GM19023 (cell line): ENCODE measurements around the gene THRA.

Experiments used
- ATAC-seq: cut with Tn5 transposase; IDR thresholded peaks from one replicate; pipeline ENCODE4 v1.9.1; 2021; ENCODE audit warnings: mild to moderate bottlenecking, moderate library complexity; ENCODE audit not compliant: unreplicated experiment

Gene THRA

DNA sequence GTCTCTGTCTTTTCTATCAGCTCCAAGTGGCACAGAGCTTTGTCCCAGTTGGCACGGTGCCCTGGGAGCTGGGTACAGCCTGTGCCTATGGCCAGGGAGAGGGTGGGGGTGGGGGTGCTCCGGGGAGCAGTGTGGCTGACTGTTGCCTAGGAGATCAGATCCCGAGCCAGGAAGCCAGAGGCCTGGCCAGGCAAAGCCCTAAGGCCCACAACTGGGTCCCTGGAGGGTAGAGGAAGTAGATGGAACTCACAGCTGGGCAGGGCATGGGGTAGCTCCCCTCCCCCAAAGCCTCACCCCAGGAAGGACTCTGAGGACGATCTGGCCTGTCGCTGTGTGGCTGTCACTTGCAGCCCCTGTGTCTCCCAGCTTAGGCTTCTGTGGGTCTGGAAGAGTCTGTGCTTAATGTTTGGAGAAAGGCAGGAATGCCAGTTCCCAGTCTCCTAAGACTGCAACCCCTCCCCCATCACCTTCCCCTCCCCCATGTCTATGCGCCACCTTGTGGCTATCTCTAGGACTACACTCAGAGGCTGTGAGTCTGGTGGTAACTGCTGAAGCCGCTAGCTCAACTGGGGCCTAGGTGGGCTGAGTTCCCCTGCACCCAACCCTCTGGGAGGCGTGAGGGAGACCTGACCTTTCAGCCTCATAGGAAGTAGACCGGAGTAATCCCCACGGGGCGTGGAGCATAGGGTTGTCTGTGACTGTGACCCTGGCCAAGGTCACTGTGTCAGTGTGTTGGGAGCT, 12.6 kb downstream of the THRA start:
- no peak for ATAC-seq

DNA sequence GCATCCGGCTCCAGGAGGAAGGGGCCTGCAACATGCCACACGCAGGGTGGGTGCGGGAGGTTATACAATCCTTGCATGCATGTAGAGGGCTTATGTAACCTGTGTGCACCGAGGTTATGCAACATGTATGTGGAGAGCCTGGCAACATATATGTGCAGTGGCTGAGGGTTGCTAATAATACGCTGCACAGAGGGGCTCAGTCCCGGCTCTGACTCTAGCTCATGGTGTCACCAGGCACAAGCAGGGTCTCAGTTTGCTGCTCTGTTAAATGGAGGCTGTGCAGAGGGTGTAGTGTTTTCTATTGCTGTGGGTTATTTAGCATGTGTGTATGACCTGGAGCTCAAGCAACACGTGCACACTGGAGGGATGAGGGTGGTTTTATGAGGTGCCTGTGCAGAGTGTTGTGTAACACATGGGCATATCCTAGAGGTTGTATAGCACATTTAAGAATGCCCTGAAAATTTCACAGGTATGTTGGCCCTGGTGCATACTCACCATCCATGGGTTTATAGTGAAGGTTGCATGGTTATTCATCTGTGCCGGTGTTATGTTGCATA, 13.3 kb downstream of the THRA start:
- no peak for ATAC-seq

DNA sequence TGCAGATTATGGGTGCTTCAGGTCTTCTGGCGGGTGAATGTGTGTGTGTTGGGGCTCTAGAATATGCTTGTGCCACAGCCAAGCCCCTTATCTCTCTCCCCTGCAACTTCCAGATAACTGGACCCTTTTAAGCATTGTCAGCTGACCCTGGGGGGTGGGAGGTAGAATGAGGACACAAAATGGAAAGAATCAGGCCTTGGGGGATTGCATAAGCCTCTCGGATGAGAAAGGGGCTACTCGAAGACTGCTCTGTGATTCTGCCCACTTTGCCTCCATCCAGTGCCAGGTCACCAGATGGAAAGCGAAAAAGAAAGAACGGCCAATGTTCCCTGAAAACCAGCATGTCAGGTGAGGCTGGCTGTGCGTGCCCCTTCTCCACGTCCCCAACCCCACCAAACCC, 13.8 kb downstream of the THRA start:
- no peak for ATAC-seq

DNA sequence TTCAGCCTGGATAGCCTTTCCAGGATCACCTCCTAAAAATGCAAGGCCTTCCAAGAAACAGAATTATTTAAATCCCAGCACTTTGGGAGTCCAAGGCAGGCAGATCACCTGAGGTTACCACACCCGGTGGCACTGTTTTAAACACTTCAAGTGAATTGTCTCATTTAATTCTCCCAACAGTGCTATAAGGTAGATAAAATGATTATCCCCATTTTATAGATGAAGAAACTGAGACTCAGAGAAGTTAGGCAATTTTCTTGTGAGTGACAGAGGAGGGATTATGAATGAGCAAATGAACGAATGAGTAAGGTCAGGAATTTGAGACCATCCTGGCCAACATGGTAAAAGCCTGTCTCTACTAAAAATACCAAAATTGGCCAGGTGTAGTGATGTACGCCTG, 16.8 kb downstream of the THRA start:
- no peak for ATAC-seq

DNA sequence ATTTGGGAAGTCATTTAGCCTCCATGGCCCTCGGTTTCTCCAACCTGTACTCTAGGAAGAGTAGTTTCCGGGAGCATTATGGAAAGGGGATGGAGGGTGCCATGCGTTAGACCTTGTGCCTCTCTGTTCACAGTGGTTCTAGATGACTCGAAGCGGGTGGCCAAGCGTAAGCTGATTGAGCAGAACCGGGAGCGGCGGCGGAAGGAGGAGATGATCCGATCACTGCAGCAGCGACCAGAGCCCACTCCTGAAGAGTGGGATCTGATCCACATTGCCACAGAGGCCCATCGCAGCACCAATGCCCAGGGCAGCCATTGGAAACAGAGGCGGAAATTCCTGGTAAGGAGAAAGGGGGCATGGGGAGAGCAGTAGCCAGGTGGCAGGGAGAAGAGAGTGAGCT, 21.7 kb downstream of the THRA start:
- ATAC-seq: no peak

DNA sequence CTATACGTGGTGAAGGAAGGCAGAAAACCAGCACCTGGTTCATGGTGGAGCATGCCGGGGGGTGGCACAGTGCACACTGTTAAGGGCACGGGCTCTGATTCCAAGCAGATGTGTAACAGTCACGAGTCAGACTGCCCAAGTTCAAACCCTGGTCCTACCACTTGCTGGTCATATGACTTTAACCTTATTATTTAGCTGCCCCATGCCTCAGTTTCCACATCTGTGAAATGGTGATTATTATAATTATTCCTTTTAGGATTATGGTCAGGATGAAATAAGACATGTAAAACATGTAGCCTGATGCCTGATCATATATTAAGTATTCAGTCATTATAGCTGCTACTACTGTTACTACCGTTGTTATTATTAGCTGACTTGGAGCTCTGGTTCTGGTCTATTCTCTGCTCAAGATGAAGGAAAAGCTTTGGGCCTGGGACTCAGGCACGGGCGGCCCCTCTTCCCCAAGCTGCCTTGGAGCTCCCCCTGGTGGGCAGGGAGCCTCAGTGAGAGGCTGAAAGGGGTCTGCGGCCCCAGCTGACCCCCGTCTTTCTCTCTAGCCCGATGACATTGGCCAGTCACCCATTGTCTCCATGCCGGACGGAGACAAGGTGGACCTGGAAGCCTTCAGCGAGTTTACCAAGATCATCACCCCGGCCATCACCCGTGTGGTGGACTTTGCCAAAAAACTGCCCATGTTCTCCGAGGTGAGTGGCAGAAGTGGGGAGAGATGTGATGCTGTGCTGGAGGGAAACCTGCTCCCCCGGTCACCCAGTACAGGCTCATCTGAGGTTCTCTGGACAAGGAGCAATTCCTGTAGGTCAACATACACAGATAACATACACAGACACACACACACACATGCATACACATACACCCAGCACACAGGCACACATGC, 23.6 kb downstream of the THRA start:
- ATAC-seq: no peak

DNA sequence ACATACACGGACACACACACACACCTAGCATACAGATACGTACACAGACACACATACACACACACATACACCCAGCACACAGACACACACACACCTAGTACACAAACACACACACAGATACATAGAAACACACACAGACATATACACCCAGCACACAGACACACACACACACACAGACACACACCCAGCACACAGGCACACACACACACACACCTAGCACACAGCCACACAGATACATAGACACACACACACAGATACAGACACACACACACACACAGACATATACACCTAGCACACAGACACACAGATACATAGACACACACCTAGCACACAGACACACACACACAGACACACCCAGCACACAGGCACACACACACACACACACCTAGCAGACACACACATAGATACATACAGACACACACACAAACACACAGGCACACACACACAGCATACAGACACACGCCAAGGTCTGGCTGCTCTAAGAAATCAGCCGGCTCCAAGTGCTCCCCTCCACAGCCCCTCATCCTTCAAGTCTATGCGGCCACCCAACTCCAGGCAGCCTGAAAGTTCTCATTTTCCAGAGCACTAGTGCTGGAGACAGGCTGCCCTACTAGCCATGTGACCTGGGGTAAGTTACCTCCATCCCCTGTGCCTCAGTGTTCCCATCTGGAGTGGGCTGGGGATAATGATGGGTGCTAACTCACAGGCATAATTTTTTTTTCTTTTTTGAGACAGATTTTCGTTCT, 24.5 kb downstream of the THRA start:
- no peak for ATAC-seq

DNA sequence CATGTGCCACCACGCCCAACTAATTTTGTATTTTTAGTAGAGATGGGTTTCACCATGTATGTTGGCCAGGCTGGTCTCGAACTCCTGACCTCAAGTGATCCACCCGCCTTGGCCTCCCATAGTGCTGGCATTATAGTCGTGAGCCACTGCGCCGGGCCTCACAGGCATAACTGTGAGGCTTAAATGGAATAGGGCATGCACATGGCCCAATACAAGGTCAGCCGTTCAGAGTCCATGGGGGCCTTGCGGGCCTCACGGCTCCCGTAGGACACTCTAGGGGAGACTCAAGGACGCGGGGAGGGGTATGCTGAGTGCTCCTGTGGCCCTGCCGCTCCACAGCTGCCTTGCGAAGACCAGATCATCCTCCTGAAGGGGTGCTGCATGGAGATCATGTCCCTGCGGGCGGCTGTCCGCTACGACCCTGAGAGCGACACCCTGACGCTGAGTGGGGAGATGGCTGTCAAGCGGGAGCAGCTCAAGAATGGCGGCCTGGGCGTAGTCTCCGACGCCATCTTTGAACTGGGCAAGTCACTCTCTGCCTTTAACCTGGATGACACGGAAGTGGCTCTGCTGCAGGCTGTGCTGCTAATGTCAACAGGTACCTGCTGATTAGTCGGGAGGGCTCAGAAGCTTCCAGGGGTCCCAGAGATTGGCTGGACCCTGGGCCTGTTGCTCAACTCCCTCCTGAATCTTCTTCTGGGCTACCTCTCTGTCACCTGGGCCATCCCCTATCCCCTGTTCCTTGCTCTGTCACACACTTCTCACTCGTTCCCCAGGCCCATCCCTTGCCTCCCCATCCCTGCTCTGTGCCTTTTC, 25.3 kb downstream of the THRA start:
- no peak for ATAC-seq

DNA sequence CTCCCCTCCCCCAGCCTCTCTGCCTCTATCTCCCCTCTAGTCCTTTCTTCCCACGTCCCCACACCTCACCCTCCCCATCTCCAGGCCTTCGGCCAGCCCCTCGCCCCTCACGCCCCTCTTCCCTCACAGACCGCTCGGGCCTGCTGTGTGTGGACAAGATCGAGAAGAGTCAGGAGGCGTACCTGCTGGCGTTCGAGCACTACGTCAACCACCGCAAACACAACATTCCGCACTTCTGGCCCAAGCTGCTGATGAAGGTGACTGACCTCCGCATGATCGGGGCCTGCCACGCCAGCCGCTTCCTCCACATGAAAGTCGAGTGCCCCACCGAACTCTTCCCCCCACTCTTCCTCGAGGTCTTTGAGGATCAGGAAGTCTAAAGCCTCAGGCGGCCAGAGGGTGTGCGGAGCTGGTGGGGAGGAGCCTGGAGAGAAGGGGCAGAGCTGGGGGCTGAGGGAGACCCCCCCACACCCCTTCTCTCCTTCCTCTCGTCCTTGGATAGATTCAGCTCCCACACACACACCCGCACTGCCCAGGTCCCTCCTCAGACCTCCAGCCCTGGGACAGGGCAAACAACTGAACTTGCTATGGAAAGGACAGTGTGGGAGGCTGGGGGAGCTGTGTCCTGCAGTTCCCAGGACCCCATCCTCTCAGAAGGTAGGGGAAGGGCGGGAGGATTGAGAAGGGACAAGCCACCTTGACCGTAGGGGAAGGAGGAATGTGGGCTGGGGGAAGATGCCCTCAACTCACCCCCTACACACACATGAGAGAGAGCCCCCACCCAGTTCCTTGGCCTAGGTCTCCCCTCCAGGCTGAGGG, 26.5 kb downstream of the THRA start:
- no peak for ATAC-seq

DNA sequence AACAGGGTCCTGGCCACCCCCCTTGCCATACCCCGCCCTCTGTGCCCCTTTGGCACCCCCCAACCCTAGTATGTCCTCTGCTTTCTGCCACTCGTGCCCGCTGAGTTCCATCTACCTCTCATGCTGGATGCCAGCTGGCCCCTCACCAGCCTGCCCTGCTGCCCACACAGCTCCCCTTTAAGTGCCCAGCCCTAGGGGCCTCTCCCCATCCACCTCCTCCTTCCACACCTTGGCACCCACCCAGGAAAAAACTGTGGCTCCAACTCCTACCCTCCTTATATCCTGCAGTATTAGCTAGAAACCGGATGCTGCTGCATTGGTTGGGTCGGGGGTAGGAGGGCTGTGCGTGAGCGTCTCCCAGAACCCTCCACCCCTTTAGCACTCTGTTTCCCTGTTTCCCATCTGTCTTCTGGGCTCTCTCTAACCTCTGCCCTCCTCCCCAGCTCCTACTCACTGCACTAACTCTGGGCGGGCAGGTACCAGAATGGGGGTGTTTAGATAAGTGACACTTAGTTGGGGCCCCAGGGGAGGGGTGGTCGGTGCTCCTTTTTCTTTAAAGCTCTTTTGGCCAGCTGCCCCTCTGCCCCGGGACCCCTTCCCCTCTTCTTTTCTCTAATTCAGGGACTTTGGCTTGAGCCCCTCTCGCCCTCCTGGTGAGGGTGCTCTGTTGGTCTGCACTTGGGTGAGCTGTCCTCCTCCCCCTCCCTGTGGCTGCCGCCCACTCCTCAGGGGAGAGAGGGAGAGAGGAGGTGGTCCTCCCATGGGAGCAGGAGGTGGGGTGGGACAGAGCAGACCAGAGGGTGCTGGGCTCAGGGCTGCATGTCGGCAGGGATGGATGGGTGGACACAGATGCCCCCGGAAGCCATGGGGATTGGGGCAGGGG, 27.7 kb downstream of the THRA start:
- ATAC-seq: no peak

DNA sequence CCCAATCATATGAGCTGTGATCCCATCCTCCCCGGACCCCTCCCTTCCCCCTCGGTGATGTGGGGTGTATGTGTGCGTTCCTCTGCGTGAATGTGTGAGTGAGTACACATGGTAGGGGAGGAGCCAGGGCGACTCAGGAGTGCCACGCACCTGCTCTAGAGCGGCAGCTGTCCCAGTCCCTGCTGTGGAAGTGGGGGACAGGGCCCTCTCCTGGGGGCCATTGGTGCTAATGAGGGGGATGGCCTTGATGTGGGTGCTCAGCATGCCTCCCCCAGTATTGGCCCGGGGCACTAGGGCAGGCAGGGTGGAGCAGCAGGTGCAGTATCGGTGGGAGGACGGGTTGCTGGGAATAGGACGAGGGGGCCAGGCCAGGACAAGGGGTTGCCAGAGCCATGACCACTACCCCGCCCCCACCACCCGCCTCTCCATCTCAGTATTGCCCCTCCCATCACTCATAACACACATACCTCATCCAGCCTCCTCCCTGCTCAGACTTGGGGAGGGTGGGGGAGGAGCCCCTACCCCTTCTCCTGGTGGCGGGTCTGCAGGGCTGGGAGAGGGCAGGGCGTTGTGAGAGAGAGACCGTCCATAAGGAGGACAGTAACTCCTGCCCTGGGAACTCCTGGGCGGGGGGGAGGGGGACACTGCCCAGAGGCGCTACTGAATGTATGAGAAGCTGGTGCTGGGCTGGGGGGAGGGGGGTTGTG, 29.1 kb downstream of the THRA start:
- ATAC-seq: no peak

DNA sequence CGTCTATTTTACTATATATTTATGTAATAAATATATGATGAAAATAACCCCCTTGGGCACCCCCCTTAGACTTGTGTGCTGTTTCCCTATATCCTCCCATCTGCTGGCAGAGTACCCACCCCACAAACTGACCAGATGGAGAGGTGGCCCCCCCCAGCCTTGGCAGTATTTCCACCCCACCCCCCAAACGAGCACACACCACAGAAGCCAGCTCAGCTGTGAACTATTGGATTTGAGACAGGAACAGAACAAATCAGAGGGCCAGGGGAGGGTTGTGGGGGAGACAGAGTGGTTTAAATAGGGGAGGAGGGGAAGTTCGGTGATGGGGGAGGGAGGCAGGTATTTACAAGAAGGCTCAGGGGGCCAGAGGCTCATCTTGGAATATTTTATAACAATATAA, 29.8 kb downstream of the THRA start:
- no peak for ATAC-seq

DNA sequence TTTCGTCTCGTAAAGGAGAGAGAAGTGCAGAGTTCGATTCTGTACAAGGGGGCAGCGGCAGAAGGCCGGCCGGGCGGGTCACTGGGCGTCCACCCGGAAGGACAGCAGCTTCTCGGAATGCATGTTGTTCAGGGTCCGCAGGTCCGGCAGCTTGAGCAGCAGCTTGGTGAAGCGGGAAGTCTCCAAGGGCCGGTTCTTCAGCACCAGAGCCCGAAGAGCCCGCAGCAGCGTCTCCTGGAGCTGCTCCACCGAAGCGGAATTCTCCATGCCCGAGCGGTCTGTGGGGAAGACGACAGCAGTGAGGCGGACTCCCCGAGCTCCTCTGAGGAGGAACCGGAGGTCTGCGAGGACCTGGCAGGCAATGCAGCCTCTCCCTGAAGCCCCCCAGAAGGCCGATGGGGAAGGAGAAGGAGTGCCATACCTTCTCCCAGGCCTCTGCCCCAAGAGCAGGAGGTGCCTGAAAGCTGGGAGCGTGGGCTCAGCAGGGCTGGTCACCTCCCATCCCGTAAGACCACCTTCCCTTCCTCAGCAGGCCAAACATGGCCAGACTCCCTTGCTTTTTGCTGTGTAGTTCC, 30.3 kb downstream of the THRA start:
- ATAC-seq: no peak

DNA sequence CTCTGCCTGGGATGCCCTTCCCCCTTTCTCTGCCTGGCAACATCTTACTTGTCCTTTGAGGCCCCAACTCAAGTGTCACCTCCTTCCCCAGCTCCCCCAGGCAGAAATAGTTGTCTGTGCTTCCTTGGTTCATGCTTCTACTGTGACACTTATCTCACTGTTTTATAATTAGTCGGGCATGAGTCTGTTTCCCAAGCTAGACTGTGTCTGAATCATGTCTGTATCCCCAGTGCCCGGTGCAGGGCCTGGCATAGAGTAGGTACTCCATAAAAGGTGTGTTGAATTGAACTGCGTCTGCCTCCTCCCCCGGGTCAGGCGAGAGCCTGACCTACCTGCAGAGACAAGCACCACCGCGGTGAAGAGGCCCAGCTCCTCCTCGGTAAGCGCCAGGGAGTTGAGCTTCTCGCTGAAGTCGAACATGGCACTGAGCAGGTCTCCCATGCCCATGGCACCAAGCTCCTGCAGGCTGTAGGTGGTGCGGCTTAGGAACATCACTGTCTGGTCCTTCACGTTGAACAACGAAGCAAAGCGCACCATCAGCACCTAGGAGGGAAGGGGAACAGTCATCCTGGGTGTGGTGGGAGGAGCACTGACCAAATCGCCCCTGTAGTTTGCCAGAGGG, 30.9 kb downstream of the THRA start:
- ATAC-seq: no peak

DNA sequence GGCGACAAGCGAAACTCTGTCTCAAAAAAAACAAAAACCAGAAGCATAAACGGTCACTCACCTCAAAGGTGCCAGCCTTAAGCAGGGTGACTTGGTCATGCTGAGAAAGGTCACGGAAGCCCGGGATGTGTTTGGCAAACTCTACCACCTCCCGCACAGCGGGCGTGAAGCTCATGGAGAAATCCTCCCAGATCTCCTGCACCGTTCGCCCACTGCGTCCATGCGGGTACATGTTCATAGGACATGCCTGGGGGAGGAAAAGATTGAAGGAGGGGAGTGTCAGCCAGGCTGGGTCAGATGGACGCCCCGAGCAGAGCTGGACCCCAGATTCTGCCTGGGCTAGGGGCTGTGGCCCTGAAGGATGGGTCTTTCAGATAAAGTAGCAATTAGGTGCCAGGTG, 32.1 kb downstream of the THRA start:
- no peak for ATAC-seq

DNA sequence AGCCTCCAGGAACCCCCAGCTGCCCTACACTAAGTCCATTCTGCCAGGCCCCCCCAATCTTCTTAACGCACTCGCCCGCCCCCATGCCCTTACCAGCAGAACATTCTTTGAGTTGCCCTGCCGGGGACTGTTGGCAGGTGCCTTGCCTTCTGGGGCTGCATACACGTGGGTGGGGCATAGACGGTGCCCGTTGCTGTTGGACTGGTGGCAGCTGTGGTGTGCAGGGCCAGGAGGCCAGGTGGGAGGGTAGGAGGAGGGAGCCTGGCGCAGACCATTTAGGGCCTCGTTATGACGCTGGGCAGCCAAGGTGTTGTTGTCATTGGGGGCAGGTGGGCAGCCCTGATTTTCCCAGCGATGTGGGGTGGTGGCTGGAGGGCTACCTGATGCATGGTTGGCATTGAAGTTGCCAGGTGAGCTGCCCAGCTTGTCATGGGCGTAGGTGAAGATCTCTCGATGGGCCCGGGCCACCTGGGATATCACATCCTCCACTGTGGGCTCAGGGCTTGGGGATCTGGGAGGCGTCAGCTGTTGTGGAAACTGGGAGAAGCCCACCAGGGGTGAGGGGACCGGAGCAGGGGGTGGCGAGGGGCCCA, 32.7 kb downstream of the THRA start:
- ATAC-seq: no peak
